Naive thymus-derived CD4-positive, alpha-beta T cell (primary cell): ENCODE data around the gene CAVIN1. TPM values are rescaled to one million over a fixed set of nuclear protein-coding genes. Genes with fewer than 3 reads are reported as not detected.
A peak's percentile ranks its signal among the peaks of the same experiment; 100 is the strongest.

ENCODE experiments used
- ATAC-seq: fragments of 150-1000 bp; cut with Tn5 transposase; 2 replicates; pipeline ENCODE4 v1.10.0; 2021; ENCODE audit warnings: mild to moderate bottlenecking, moderate library complexity
- CTCF ChIA-PET: fragments of 350-600 bp; sonication (Branson Sonifier 250); formaldehyde crosslinking; loops from one replicate; lab custom pipeline; 2021; ENCODE audit warnings: antibody characterized with exemption; lab: Charles Lee
- POLR2A ChIA-PET: fragments of 350-600 bp; sonication (Branson Sonifier 250); formaldehyde crosslinking; loops from one replicate; lab custom pipeline; 2021; ENCODE audit warnings: antibody characterized with exemption, inconsistent platforms; lab: Charles Lee
- DNase-seq, 9 donors: peaks; one replicate each; pipeline versions ENCODE4 v3.0.0 to v3.0.0-alpha.2; 2020 to 2022; ENCODE audit warnings: mixed read lengths in 1 of 9
- H3K27ac ChIP-seq: one replicate; pipeline ENCODE4 v1.7.0; 2013; ENCODE audit warnings: mild to moderate bottlenecking, low read depth, low read length, moderate library complexity
- H3K27me3 ChIP-seq, 2 donors: one replicate each; pipeline ENCODE4 v1.7.0; 2013; ENCODE audit warnings: low read length in 2 of 2, mild to moderate bottlenecking in 2 of 2, moderate library complexity in 2 of 2; ENCODE audit not compliant: control insufficient read depth in 2 of 2, insufficient read depth in 2 of 2
- H3K36me3 ChIP-seq, 3 experiments: 1 replicate in 2 of 3; 2 replicates in 1 of 3; pipeline ENCODE4 v1.7.0; 2013; ENCODE audit warnings: low read length in 3 of 3, mild to moderate bottlenecking in 3 of 3, moderate library complexity in 1 of 3; ENCODE audit not compliant: insufficient read depth in 3 of 3, control insufficient read depth in 2 of 3
- H3K4me1 ChIP-seq, 2 donors: one replicate each; pipeline ENCODE4 v1.7.0; 2013; ENCODE audit warnings: low read length in 2 of 2, mild to moderate bottlenecking in 2 of 2, moderate library complexity in 1 of 2; ENCODE audit not compliant: control insufficient read depth in 2 of 2, insufficient read depth in 2 of 2
- H3K4me3 ChIP-seq: 2 replicates; pipeline ENCODE4 v1.7.0; 2013; ENCODE audit warnings: mild to moderate bottlenecking, low read length
- H3K9me3 ChIP-seq, 3 experiments: 1 replicate in 2 of 3; 2 replicates in 1 of 3; pipeline ENCODE4 v1.7.0; 2013; ENCODE audit warnings: low read length in 3 of 3; ENCODE audit not compliant: control insufficient read depth in 2 of 3
- H3K27ac Mint-ChIP-seq, 9 donors: one replicate each; pipeline ENCODE4 v1.8.0; 2020 to 2022; ENCODE audit warnings: mixed read lengths in 9 of 9, mild to moderate bottlenecking in 8 of 9, moderate library complexity in 5 of 9, inconsistent platforms in 2 of 9
- H3K27me3 Mint-ChIP-seq, 5 donors: one replicate each; pipeline ENCODE4 v1.8.0; 2021 to 2022; ENCODE audit warnings: mixed read lengths in 5 of 5, mild to moderate bottlenecking in 1 of 5
- H3K36me3 Mint-ChIP-seq, 5 donors: one replicate each; pipeline ENCODE4 v1.8.0; 2020 to 2022; ENCODE audit warnings: mixed read lengths in 5 of 5, mild to moderate bottlenecking in 3 of 5, inconsistent platforms in 1 of 5
- H3K4me1 Mint-ChIP-seq, 7 donors: one replicate each; pipeline ENCODE4 v1.8.0; 2020 to 2022; ENCODE audit warnings: mixed read lengths in 7 of 7, mild to moderate bottlenecking in 3 of 7, inconsistent platforms in 1 of 7
- H3K4me3 Mint-ChIP-seq, 10 donors: one replicate each; pipeline ENCODE4 v1.8.0; 2020 to 2022; ENCODE audit warnings: mild to moderate bottlenecking in 10 of 10, mixed read lengths in 10 of 10, moderate library complexity in 6 of 10, inconsistent platforms in 2 of 10
- H3K9me3 Mint-ChIP-seq, 11 donors: one replicate each; pipeline ENCODE4 v1.8.0; 2020 to 2022; ENCODE audit warnings: mixed read lengths in 11 of 11, mild to moderate bottlenecking in 4 of 11, inconsistent platforms in 1 of 11, moderate library complexity in 1 of 11
- intact Hi-C, 2 donors: fragments of 100-400 bp; cut with micrococcal nuclease; formaldehyde crosslinking; loops; one replicate each; pipeline ENCODE4 v1.15.1; 2023
- polyA plus RNA-seq, 2 donors: library from polyadenylated mRNA; unstranded; fragments of 300-500 nt; fragmentation: Illumina TruSeq; gene quantifications; one replicate each; pipeline ENCODE4 v1.2.3, GENCODE V29; 2021
- total RNA-seq, 6 experiments: library from RNA in 5 of 6; stranded (reverse) in 5 of 6; gene quantifications; 1 replicate in 5 of 6; 2 replicates in 1 of 6; pipeline ENCODE4 v1.2.3 and lab custom pipeline; 2021 to 2026

CAVIN1 gene
- total and polyA plus RNA-seq, 7 experiments from 2014 or later, result 0.25 to 3.8 (median 0.81) TPM; not detected in 2

- peaks cover 48 to 92% (median 82%) of the 10 kb centered on the region in 7 donors for H3K4me1 Mint-ChIP-seq
- intact Hi-C loops, result loop anchor here in 1 of 2 donors (10.0 kb wide), 1 partner anchor 983 kb away; no protein-coding TSS in a partner anchor
- ATAC-seq (no peak), DNase-seq (no peak)
- no peaks in the 10 kb centered on the region for H3K27me3 ChIP-seq
- H3K9me3 ChIP-seq, result no peaks in the 10 kb centered on the region
- H3K4me1 ChIP-seq, result peaks cover 27 to 29% of the 10 kb centered on the region in 2 donors
- peaks cover 0 to 12% (median 6%) of the 10 kb centered on the region in 5 donors for H3K36me3 Mint-ChIP-seq
- CTCF ChIA-PET, result no interaction called here
- H3K4me3 ChIP-seq, result no peak overlapping the region
- H3K27ac ChIP-seq, result no peak overlapping the region
- H3K36me3 ChIP-seq, result no peaks in the 10 kb centered on the region
- H3K4me3 Mint-ChIP-seq, result peak overlapping the region in 4 of 10 donors; percentile 4 to 37 (median 26)
- H3K9me3 Mint-ChIP-seq, result peaks cover 0 to 4% (median 0%) of the 10 kb centered on the region in 11 donors
- POLR2A ChIA-PET, result interaction anchor here (0.7 to 0.8 kb wide), 2 partner anchors 20 to 173 kb away, joined by 3 read pairs; no protein-coding TSS in a partner anchor
- H3K27ac Mint-ChIP-seq, result peak overlapping the region; percentile 18 to 79 (median 54)
- H3K27me3 Mint-ChIP-seq, result no peaks in the 10 kb centered on the region
These were observed 41.2 kb downstream of the CAVIN1 start for GRCh38 chr17:42381898-42382297.

- POLR2A ChIA-PET, result interaction anchor here (0.8 to 1.4 kb wide), 2 partner anchors 8 to 172 kb away, joined by 3 to 4 read pairs; partner anchors contain the start of gene STAT3
- CTCF ChIA-PET, result no interaction called here
- Mint-ChIP-seq H3K4me1 (peaks cover 41 to 83% (median 76%) of the 10 kb centered on the region in 7 donors), H3K27me3 (no peaks in the 10 kb centered on the region), H3K36me3 (peaks cover 0 to 8% (median 6%) of the 10 kb centered on the region in 5 donors), H3K9me3 (no peaks in the 10 kb centered on the region), H3K27ac (peak overlapping the region in 5 of 9 donors; percentile 23 to 63 (median 38)), H3K4me3 (peak overlapping the region in 3 of 10 donors; percentile 18 to 40 (median 37))
- intact Hi-C loops, result loop anchor here in 1 of 2 donors (10.0 kb wide), 1 partner anchor 984 kb away; no protein-coding TSS in a partner anchor
- no peak overlapping the region for H3K4me3 ChIP-seq
- no peak for DNase-seq
- no peak overlapping the region for H3K27ac ChIP-seq
- H3K27me3 ChIP-seq, result no peaks in the 10 kb centered on the region
- ATAC-seq, result no peak
- H3K36me3 ChIP-seq, result no peaks in the 10 kb centered on the region
- peaks cover 21 to 27% of the 10 kb centered on the region in 2 donors for H3K4me1 ChIP-seq
- no peaks in the 10 kb centered on the region for H3K9me3 ChIP-seq
These were observed 42.1 kb downstream of the CAVIN1 start for GRCh38 chr17:42380935-42381334.

DNA sequence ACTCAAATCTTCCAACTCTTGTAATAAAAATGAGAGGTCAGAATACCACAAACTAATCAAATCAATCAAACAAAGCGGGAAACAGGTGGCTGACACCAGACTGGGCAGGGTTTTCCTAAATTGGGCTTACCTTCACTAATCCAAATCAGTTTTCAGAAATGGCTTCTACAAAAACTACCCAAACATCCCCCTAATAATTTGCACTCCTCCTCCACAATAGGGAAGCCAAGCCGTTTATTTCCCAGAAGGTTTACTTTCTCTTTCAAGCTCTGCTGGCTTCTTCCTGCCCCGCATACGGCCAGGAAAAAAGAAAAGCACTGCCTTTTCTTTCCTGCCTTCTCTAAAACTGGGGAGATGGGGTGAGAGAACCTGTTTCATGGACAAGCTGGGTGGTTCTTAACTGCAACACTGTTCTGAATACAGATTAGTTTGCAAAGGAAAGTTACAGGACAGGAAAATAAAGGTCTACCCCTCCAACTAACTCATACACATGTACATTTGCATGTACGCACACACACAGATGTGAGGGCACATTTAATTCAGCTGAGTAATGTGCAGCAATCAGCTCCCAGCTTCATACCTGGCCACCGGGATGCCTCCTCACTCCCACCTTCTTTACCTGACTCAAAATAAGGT, 44.0 kb downstream of the CAVIN1 start:
- Mint-ChIP-seq H3K4me1 (peaks cover 42 to 82% (median 73%) of the 10 kb centered on the region in 7 donors), H3K9me3 (no peaks in the 10 kb centered on the region), H3K36me3 (peaks cover 0 to 9% (median 5%) of the 10 kb centered on the region in 5 donors), H3K27ac (peak overlapping the region; percentile 63 to 89 (median 86)), H3K4me3 (peak overlapping the region; percentile 69 to 90 (median 82)), H3K27me3 (no peaks in the 10 kb centered on the region)
- Histone ChIP-seq H3K9me3 (no peaks in the 10 kb centered on the region), H3K27ac (peak overlapping the region; percentile 58), H3K27me3 (no peaks in the 10 kb centered on the region), H3K4me3 (peak overlapping the region; percentile 34), H3K4me1 (peaks cover 16 to 21% of the 10 kb centered on the region in 2 donors), H3K36me3 (no peaks in the 10 kb centered on the region)
- ATAC-seq, result peak; percentile 55
- CTCF ChIA-PET, result interaction anchor here (0.8 to 1.2 kb wide), 2 partner anchors 9 to 66 kb away, joined by 3 to 4 read pairs; partner anchors contain the start of gene STAT3
- POLR2A ChIA-PET, result interaction anchor here (0.8 to 1.4 kb wide), 4 partner anchors 10 to 43 kb away, joined by 3 to 11 read pairs (median 4); partner anchors contain the start of gene STAT3
- peak in 1 of 9 donors; percentile 27 for DNase-seq
- intact Hi-C loops, result loop anchor here in 1 of 2 donors (2.0 kb wide), 1 partner anchor 14 kb away; no protein-coding TSS in a partner anchor

GRCh38 chr17:42378359-42378958, 44.6 kb downstream of the CAVIN1 start:
- CTCF ChIA-PET, result interaction anchor here (0.8 to 1.2 kb wide), 2 partner anchors 10 to 65 kb away, joined by 3 to 4 read pairs; partner anchors contain the start of gene STAT3
- no peaks in the 10 kb centered on the region for H3K9me3 ChIP-seq
- intact Hi-C loops, result loop anchor here in 1 of 2 donors (2.0 kb wide), 1 partner anchor 14 kb away; no protein-coding TSS in a partner anchor
- no peaks in the 10 kb centered on the region for H3K9me3 Mint-ChIP-seq
- H3K27ac Mint-ChIP-seq, result peak overlapping the region; percentile 54 to 87 (median 82)
- POLR2A ChIA-PET, result interaction anchor here (0.8 to 1.4 kb wide), 5 partner anchors 10 to 43 kb away, joined by 3 to 11 read pairs (median 5); partner anchors contain the start of gene STAT3
- H3K4me1 Mint-ChIP-seq, result peaks cover 38 to 79% (median 69%) of the 10 kb centered on the region in 7 donors
- H3K27me3 ChIP-seq, result no peaks in the 10 kb centered on the region
- no peak for DNase-seq
- peak overlapping the region; percentile 34 for H3K4me3 ChIP-seq
- peaks cover 16 to 21% of the 10 kb centered on the region in 2 donors for H3K4me1 ChIP-seq
- H3K27me3 Mint-ChIP-seq, result no peaks in the 10 kb centered on the region
- peak overlapping the region; percentile 69 to 90 (median 82) for H3K4me3 Mint-ChIP-seq
- H3K36me3 Mint-ChIP-seq, result peaks cover 0 to 9% (median 5%) of the 10 kb centered on the region in 5 donors
- H3K36me3 ChIP-seq, result no peaks in the 10 kb centered on the region
- no peak for ATAC-seq
- H3K27ac ChIP-seq, result peak overlapping the region; percentile 58

DNA sequence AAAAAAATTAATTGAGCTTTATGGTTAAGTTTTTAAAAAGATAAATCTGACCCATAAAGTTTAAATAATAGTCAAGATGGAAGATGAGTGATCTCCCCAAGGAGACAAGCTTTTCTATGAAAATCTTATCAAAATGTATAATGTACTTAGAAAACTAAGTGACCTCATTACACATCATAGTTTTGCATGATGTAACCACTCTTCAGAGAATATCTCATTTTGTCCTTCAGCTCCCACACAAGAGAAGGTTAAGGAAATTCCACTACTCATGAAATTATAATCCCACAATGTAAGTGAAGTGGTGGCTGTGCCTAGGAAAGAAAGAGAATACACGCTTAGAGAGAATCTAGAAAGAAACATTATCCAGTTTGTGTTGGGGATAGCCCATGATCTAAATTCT, 49.2 kb downstream of the CAVIN1 start:
- POLR2A ChIA-PET, result interaction anchor here (0.6 kb wide), 1 partner anchor 59 kb away, joined by 3 read pairs; no protein-coding TSS in a partner anchor
- peaks cover 0 to 9% (median 0%) of the 10 kb centered on the region in 3 experiments for H3K36me3 ChIP-seq
- no peaks in the 10 kb centered on the region for H3K27me3 Mint-ChIP-seq
- no peaks in the 10 kb centered on the region for H3K9me3 ChIP-seq
- CTCF ChIA-PET, result no interaction called here
- no peak for DNase-seq
- peaks cover 28 to 61% (median 45%) of the 10 kb centered on the region in 7 donors for H3K4me1 Mint-ChIP-seq
- no peak overlapping the region for H3K4me3 ChIP-seq
- intact Hi-C loops, result no loop called here
- H3K27ac ChIP-seq, result no peak overlapping the region
- H3K27ac Mint-ChIP-seq, result no peak overlapping the region
- H3K36me3 Mint-ChIP-seq, result peaks cover 0 to 25% (median 12%) of the 10 kb centered on the region in 5 donors
- H3K9me3 Mint-ChIP-seq, result peaks cover 0 to 4% (median 0%) of the 10 kb centered on the region in 11 donors
- H3K4me3 Mint-ChIP-seq, result no peak overlapping the region
- peaks cover 8 to 11% of the 10 kb centered on the region in 2 donors for H3K4me1 ChIP-seq
- no peaks in the 10 kb centered on the region for H3K27me3 ChIP-seq
- no peak for ATAC-seq

GRCh38 chr17:42372142-42372541, 50.9 kb downstream of the CAVIN1 start:
- ATAC-seq (no peak), DNase-seq (no peak)
- POLR2A ChIA-PET, result interaction anchor here (1.2 kb wide), 1 partner anchor 16 kb away, joined by 4 read pairs; the partner anchor contains the start of gene STAT3
- Histone ChIP-seq H3K9me3 (no peaks in the 10 kb centered on the region), H3K36me3 (peaks cover 0 to 9% (median 0%) of the 10 kb centered on the region in 3 experiments), H3K27ac (no peak overlapping the region), H3K27me3 (no peaks in the 10 kb centered on the region), H3K4me1 (peaks cover 8 to 13% of the 10 kb centered on the region in 2 donors), H3K4me3 (no peak overlapping the region)
- CTCF ChIA-PET, result no interaction called here
- intact Hi-C loops, result no loop called here
- Mint-ChIP-seq H3K36me3 (peaks cover 0 to 28% (median 12%) of the 10 kb centered on the region in 5 donors), H3K4me1 (peaks cover 30 to 61% (median 46%) of the 10 kb centered on the region in 7 donors), H3K9me3 (peaks cover 0 to 4% (median 0%) of the 10 kb centered on the region in 11 donors), H3K27ac (peak overlapping the region in 1 of 9 donors; percentile 24), H3K4me3 (peak overlapping the region in 1 of 10 donors; percentile 20), H3K27me3 (no peaks in the 10 kb centered on the region)
